ENCODE data around the gene ACOD1.
A peak's percentile ranks its signal among the peaks of the same experiment; 100 is the strongest.

ACOD1 gene

GRCh38 chr13:76934671-76935070, 13.6 kb upstream of the ACOD1 start:
- DNase-seq (ENCODE audit: low read depth): no peak
- H3K4me3 ChIP-seq (ENCODE audit: control insufficient read depth, low read depth, low read length): no peak overlapping the region
- TF ChIP-seq CTCF (conservative IDR thresholded peaks at IDR 0.05; ENCODE audit: control insufficient read depth, insufficient read depth, low read depth, low read length): no peak

GRCh38 chr13:76936763-76937162, 11.5 kb upstream of the ACOD1 start:
- H3K4me3 ChIP-seq (ENCODE audit: control insufficient read depth, low read depth, low read length): no peak overlapping the region
- DNase-seq (ENCODE audit: low read depth): peak; percentile 56
- TF ChIP-seq CTCF (conservative IDR thresholded peaks at IDR 0.05; ENCODE audit: control insufficient read depth, insufficient read depth, low read depth, low read length): no peak

GRCh38 chr13:76937281-76937820, 11.0 kb upstream of the ACOD1 start:
- no peak for TF ChIP-seq CTCF (conservative IDR thresholded peaks at IDR 0.05; ENCODE audit: control insufficient read depth, insufficient read depth, low read depth, low read length)

GRCh38 chr13:76939215-76939614, 9.1 kb upstream of the ACOD1 start:
- H3K4me3 ChIP-seq (ENCODE audit: control insufficient read depth, low read depth, low read length): no peak overlapping the region
- no peak for TF ChIP-seq CTCF (conservative IDR thresholded peaks at IDR 0.05; ENCODE audit: control insufficient read depth, insufficient read depth, low read depth, low read length)
- peak; percentile 57 for DNase-seq (ENCODE audit: low read depth)

More at GRCh38 chr13:76937281-76937820, 11.0 kb upstream of the ACOD1 start:
- no peak overlapping the region for H3K4me3 ChIP-seq (ENCODE audit: control insufficient read depth, low read depth, low read length)
- peak; percentile 98 for DNase-seq (ENCODE audit: low read depth)

GRCh38 chr13:76942363-76942762, 5.9 kb upstream of the ACOD1 start:
- no peak overlapping the region for H3K4me3 ChIP-seq (ENCODE audit: control insufficient read depth, low read depth, low read length)
- no peak for TF ChIP-seq CTCF (conservative IDR thresholded peaks at IDR 0.05; ENCODE audit: control insufficient read depth, insufficient read depth, low read depth, low read length)
- no peak for DNase-seq (ENCODE audit: low read depth)

- no peak for TF ChIP-seq CTCF (conservative IDR thresholded peaks at IDR 0.05; ENCODE audit: control insufficient read depth, insufficient read depth, low read depth, low read length)
- no peak overlapping the region for H3K4me3 ChIP-seq (ENCODE audit: control insufficient read depth, low read depth, low read length)
- DNase-seq (ENCODE audit: low read depth): no peak
Measured at GRCh38 chr13:76943646-76944045, 4.7 kb upstream of the ACOD1 start.

- DNase-seq (ENCODE audit: low read depth): peak; percentile 81
- TF ChIP-seq CTCF (conservative IDR thresholded peaks at IDR 0.05; ENCODE audit: control insufficient read depth, insufficient read depth, low read depth, low read length): no peak
- H3K4me3 ChIP-seq (ENCODE audit: control insufficient read depth, low read depth, low read length): no peak overlapping the region
Measured at GRCh38 chr13:76944456-76944855, 3.9 kb upstream of the ACOD1 start.

Measured in fibroblast of mammary gland (primary cell).